ENCODE results near the gene USP49.

Gene USP49

GRCh38 chr6:41750374-41750773 is 144.8 kb downstream of the USP49 start:
- no peak overlapping the region for H3K9ac ChIP-seq (ENCODE audit: low read length)
- H3K4me2 ChIP-seq (ENCODE audit: low read length) = no peak overlapping the region
- no peaks in the 10 kb centered on the region for H3K36me3 ChIP-seq (replicated peaks; ENCODE audit: low read depth, low read length)
- no peak overlapping the region for H2AFZ ChIP-seq (ENCODE audit: low read depth, low read length)
- H3K4me1 ChIP-seq (ENCODE audit: low read length) = no peaks in the 10 kb centered on the region
- no peak for TF ChIP-seq EZH2phosphoT487 (IDR thresholded peaks at IDR 0.05; ENCODE audit: low read depth)
- TF ChIP-seq, protein P1, sequence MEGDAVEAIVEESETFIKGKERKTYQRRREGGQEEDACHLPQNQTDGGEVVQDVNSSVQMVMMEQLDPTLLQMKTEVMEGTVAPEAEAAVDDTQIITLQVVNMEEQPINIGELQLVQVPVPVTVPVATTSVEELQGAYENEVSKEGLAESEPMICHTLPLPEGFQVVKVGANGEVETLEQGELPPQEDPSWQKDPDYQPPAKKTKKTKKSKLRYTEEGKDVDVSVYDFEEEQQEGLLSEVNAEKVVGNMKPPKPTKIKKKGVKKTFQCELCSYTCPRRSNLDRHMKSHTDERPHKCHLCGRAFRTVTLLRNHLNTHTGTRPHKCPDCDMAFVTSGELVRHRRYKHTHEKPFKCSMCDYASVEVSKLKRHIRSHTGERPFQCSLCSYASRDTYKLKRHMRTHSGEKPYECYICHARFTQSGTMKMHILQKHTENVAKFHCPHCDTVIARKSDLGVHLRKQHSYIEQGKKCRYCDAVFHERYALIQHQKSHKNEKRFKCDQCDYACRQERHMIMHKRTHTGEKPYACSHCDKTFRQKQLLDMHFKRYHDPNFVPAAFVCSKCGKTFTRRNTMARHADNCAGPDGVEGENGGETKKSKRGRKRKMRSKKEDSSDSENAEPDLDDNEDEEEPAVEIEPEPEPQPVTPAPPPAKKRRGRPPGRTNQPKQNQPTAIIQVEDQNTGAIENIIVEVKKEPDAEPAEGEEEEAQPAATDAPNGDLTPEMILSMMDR (IDR thresholded peaks at IDR 0.05; ENCODE audit: low read depth, low read length) = no peak
- no peak overlapping the region for H3K4me3 ChIP-seq (ENCODE audit: low read length)
- no peak overlapping the region for H3K27ac ChIP-seq (ENCODE audit: low read length)
- H4K20me1 ChIP-seq (ENCODE audit: insufficient read depth, low read length) = no peaks in the 10 kb centered on the region
- no peaks in the 10 kb centered on the region for H3K79me2 ChIP-seq (ENCODE audit: low read length)
- peaks cover 13% of the 10 kb centered on the region for H3K27me3 ChIP-seq (ENCODE audit: low read depth, low read length)
- no peaks in the 10 kb centered on the region for H3K9me3 ChIP-seq (ENCODE audit: insufficient read depth, low read length)

GRCh38 chr6:41748542-41748941 is 146.6 kb downstream of the USP49 start:
- Histone ChIP-seq H3K9me3 (ENCODE audit: insufficient read depth, low read length) (no peaks in the 10 kb centered on the region), H3K4me3 (ENCODE audit: low read length) (no peak overlapping the region), H2AFZ (ENCODE audit: low read depth, low read length) (no peak overlapping the region), H4K20me1 (ENCODE audit: insufficient read depth, low read length) (no peaks in the 10 kb centered on the region), H3K36me3 (replicated peaks; ENCODE audit: low read depth, low read length) (no peaks in the 10 kb centered on the region), H3K4me1 (ENCODE audit: low read length) (no peaks in the 10 kb centered on the region), H3K9ac (ENCODE audit: low read length) (no peak overlapping the region), H3K79me2 (ENCODE audit: low read length) (no peaks in the 10 kb centered on the region), H3K27me3 (ENCODE audit: low read depth, low read length) (peaks cover 3% of the 10 kb centered on the region; the same call in 1 of the 2 replicates), H3K27ac (ENCODE audit: low read length) (no peak overlapping the region), H3K4me2 (ENCODE audit: low read length) (no peak overlapping the region)
- no peak for TF ChIP-seq EZH2phosphoT487 (IDR thresholded peaks at IDR 0.05; ENCODE audit: low read depth)
- TF ChIP-seq, protein P1 (IDR thresholded peaks at IDR 0.05; ENCODE audit: low read depth, low read length) = no peak

- Histone ChIP-seq H3K36me3 (replicated peaks; ENCODE audit: low read depth, low read length) (no peaks in the 10 kb centered on the region), H2AFZ (ENCODE audit: low read depth, low read length) (no peak overlapping the region), H3K4me2 (ENCODE audit: low read length) (no peak overlapping the region), H3K4me3 (ENCODE audit: low read length) (no peak overlapping the region), H3K4me1 (ENCODE audit: low read length) (no peaks in the 10 kb centered on the region), H3K9me3 (ENCODE audit: insufficient read depth, low read length) (no peaks in the 10 kb centered on the region), H3K9ac (ENCODE audit: low read length) (no peak overlapping the region), H3K27me3 (ENCODE audit: low read depth, low read length) (no peaks in the 10 kb centered on the region), H3K79me2 (ENCODE audit: low read length) (no peaks in the 10 kb centered on the region), H4K20me1 (ENCODE audit: insufficient read depth, low read length) (no peaks in the 10 kb centered on the region), H3K27ac (ENCODE audit: low read length) (no peak overlapping the region)
- TF ChIP-seq EZH2phosphoT487 (IDR thresholded peaks at IDR 0.05; ENCODE audit: low read depth) = no peak
- TF ChIP-seq, protein P1 (IDR thresholded peaks at IDR 0.05; ENCODE audit: low read depth, low read length) = no peak
Observed at GRCh38 chr6:41748102-41748477, 147.1 kb downstream of the USP49 start.

GRCh38 chr6:41747256-41748101 is 147.7 kb downstream of the USP49 start, which contains the start of gene PGC:
Gene PGC (minus strand): TSS chr6:41747397. CDS start chr6:41747334, 63 bp downstream.
- Histone ChIP-seq H3K9ac (ENCODE audit: low read length) (no peak within 1 kb of the TSS), H2AFZ (ENCODE audit: low read depth, low read length) (no peak within 1 kb of the TSS), H3K79me2 (ENCODE audit: low read length) (no peaks in the 10 kb centered on the region), H3K27me3 (ENCODE audit: low read depth, low read length) (no peaks in the 10 kb centered on the region), H3K4me3 (ENCODE audit: low read length) (no peak within 1 kb of the TSS), H3K36me3 (replicated peaks; ENCODE audit: low read depth, low read length) (no peaks in the 10 kb centered on the region), H3K27ac (ENCODE audit: low read length) (no peak within 1 kb of the TSS), H3K4me2 (ENCODE audit: low read length) (no peak within 1 kb of the TSS), H3K9me3 (ENCODE audit: insufficient read depth, low read length) (no peaks in the 10 kb centered on the region), H4K20me1 (ENCODE audit: insufficient read depth, low read length) (no peaks in the 10 kb centered on the region), H3K4me1 (ENCODE audit: low read length) (no peaks in the 10 kb centered on the region)
- TF ChIP-seq, protein P1 (IDR thresholded peaks at IDR 0.05; ENCODE audit: low read depth, low read length) = no peak
- TF ChIP-seq EZH2phosphoT487 (IDR thresholded peaks at IDR 0.05; ENCODE audit: low read depth) = no peak
